ENCODE data around the gene SEC14L3.
"Not testable (repeated sequence)": the region's sequence is repeated elsewhere in the genome, so short reads cannot be mapped to it uniquely, and the experiment has no call there.

SEC14L3 gene

GRCh38 chr22:30485362-30485988 is 13.7 kb upstream of the SEC14L3 start:
- no peak for DNase-seq

DNA sequence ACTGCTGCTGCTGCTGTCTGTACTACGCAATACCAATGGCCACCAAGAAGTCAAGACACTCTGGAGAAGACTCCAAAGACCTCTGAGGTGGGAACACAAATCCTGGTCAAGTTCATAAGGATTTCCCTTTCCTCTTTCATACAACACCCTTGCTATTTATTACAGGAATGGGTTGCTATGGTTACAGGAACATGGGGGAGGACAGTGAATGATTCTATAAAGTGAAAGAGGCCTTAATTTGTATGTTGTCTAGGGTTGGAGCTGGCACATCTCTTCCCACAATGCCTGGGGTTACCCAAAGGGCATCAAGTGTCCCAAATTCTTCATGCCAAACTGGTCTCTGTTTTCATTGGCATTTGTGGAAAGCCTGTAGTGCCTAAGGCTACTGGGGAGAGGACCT is 11.4 kb upstream of the SEC14L3 start:
- no peak for DNase-seq

DNA sequence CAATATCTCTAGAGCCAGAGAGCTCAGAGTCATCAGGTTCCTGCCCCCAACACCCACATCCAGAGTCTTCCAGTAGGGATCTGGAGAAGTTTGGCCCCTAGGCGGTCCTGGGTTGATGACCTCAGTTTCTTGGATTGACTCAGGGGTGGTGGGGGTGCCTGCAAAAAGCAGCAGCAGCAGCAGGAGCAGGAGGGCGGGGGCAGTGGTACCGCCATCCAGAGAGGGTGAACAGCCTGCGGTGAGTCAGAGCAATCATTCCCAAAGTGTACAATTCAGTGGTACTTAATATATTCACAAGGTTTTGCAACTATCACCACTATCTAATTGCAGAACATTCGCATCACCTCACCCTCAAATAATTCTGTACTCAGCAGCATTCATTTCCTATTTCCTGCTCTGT is 9.9 kb upstream of the SEC14L3 start:
- no peak for DNase-seq

DNA sequence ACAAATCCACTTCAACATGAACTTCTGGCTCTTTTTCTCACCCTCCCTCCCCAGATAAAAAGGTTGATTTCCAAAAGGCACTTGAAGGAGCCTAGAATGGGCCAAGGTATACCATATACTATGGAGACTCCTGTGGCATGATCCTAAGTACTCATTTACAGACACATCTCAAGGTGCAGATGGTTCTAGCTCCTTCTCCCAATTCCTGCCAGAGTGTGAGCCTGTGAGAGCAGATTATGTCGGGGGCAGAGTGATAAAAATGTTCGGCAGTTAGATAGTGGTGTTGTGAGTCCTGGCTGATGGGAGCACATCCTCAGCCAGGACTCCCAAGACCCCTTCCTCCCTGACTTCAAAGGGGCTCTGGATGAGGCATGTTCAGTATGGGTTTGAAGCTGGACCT is 8.2 kb upstream of the SEC14L3 start:
- DNase-seq = no peak

GRCh38 chr22:30474683-30475424 is 3.0 kb upstream of the SEC14L3 start:
- no peak for DNase-seq

- DNase-seq = no peak
These were observed 2.3 kb upstream of the SEC14L3 start for GRCh38 chr22:30474121-30474520.

- no peak for DNase-seq
These were observed 1.3 kb upstream of the SEC14L3 start for GRCh38 chr22:30472994-30473720.

DNA sequence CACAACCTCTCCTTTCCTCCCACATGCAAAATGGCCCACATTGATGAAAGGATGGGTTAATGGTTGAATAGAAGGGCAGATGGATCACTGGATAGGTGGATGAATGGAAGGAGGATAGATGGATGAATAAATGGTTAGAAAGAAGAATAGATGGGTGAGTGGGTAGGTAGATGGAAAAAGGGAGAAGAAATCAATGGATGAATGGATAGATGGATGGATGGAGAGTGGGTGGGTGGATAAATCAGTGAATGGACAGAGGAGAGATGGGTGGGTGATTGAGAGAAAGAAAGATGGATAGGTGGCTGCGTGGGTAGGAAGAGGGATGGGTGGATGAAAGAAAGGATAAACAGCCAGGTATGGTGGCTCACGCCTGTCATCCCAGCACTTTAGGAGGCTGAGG is 1.2 kb downstream of the SEC14L3 start:
- DNase-seq = no peak

- no peak for DNase-seq
These were observed 2.7 kb downstream of the SEC14L3 start for GRCh38 chr22:30469165-30469564.

- DNase-seq = not testable (repeated sequence)
These were observed 11.3 kb downstream of the SEC14L3 start for GRCh38 chr22:30460555-30460954.

- DNase-seq = no peak
These were observed 11.7 kb downstream of the SEC14L3 start for GRCh38 chr22:30460147-30460546.

DNA sequence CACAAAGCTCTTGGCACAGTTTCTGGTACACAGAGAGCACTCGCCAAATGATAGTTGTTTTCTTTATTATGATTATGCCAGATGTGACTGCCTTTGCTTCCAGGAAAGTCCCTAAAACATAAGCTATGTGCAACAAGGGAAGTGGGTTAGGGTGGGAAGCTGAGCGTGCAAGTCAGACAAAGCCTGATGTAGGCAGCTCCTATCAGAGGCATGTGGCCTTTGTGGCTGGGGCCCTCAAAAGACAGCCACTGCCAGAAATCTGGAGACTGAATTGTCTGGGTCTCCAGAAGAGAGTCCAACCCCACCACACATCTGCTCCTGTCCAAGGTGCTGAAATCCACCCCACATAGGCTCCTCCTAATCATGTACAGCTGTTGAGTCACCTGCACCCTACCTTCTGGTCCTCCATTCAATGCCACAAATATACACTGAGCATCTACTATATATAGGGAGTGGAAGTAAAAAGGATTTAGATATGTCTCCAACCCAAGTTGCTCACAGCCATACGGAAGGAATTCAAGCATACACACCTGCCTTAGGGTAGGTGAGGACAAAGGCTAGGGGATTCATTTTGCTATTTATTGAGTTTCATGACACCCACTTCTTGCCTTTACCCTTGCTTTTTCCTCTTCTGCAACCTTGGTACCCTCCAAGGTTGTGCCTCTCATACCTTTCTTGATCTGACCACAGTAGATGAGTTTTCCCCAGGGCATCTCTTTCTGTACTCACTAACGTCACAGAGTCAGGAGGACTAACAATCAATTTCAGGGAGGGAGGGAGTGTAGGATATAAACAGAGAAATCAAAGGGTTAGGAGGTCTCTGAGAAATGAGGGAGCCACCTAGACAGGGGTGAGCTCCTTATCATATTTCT is 12.4 kb downstream of the SEC14L3 start:
- DNase-seq = no peak

GRCh38 chr22:30457981-30458380 is 13.8 kb downstream of the SEC14L3 start:
- DNase-seq = no peak

DNA sequence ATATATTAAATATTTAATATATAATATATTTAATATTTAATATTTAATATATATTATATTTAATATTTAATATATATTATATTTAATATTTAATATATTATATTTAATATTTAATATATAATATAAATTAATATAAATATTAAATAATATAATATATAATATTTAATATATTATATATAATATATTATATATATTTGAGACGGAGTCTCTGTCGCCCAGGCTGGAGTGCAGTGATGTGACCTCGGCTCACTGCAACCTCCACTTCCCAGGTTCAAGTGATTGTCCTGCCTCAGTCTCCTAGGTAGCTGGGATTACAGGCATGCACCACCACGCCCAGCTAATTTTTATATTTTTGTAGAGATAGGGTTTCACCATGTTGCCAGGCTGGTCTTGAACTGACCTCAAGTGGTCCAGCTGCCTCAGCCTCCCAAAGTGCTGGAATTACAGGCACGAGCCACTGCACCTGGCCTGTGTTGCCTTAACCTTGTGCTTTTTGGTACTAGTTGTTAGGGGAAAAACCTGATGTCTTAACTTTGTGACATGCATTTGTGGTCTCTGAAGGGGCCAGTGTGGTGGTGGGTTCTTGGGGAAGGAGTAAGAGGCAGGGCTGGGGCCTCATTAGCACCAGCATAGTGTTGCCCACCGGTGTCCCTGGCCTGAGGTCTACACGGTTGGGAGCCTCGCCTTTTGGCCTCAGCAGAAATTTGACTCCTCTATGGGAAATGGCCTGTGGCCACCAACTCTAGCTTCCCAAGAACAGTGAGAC is 16.6 kb downstream of the SEC14L3 start:
- no peak for DNase-seq

DNA sequence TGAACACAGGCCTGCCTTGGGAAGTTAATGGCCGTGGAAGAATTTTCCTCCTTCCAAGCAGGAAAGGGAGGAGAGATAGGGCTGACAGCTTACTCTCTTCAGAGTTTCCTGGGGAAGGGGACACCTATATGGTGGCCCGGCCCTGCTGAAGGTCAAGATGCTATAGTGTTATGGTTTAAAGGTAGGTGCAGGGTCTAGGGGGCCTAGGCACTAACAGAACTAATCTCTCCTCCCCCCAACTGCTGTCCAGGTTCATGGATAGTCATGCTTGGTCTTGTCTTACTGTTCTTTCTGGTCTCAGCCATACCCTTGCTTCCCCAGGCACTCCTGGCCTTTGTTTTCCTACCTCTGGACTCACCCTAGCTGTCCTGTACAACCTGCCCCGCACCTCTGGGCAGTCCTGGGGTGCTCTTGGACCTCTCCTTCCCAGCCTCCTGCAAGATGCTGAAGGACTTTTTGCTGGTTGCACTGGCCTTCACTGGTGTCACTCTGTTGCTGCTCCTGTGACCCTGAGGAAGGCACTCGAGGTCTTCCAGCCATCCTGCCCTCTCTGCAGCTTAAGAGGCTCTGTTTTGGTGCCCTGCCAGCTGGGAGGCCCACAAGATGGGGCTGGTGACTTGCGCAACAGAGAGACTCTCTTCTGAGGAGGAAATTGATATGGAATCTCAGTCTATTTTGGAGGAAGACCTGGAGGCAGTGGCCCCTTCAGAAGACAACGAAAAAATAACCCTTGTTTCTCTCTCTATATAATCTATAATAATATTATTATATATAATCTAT is 17.9 kb downstream of the SEC14L3 start:
- DNase-seq = no peak

DNA sequence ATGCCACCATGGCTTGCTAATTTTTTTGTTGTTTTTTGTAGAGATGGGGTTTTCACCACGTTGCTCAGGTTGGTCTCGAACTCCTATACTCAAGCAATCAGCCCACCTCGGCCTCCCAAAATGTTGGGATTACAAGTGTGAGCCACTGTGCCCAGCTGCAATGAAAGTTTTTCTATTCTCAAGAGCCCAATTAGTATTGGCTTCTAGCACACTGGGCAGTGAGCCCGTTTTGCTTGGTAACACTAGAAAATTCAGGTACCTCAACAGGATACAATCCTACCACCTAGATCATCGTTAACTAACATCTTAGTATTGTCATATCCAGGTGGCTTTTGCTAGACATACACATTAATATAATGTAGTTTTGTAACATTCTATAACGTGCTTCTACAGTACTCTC is 19.0 kb downstream of the SEC14L3 start:
- no peak for DNase-seq

GRCh38 chr22:30451488-30451887 is 20.3 kb downstream of the SEC14L3 start:
- DNase-seq = not testable (repeated sequence)

- no peak for DNase-seq
These were observed 24.2 kb downstream of the SEC14L3 start for GRCh38 chr22:30447656-30448055.

GRCh38 chr22:30445438-30446145 is 26.2 kb downstream of the SEC14L3 start:
- no peak for DNase-seq

DNA sequence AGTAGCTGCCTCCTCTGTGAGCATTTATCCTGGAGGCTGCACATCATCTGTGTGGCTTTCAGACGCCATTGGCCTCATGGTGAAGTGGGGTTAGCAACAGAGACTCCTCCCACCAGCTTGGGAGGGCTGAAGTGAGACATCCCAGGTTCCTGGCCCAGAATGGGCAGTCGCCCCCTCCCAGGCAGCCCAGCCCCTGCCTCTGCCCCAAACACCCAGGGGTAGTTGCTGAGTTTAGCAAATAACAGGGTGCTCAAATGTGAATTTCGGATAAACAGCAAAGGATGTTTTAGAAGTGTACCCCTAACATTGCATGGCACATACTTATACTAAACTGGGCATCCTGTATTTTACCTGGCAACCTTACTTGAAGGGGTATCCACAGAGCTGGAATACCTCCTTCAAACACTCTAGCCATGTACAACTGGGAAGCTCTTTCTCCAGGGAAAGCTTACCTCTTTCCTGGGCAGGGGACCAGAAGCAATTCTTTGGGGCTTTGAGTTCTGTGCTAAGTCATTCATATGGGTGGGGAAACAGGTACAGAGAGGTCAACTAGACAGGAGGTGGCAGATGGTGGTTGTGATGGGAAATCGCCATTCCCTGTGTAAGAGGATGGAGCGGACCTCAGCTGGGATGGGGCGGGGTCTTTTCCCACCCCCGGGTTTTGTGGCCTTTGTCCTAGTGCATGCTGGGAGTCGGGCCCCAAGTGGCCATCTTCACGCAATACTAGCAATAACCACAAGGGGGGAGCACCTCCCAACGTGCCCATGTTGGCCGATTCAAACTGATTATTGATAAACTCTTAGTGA is 27.0 kb downstream of the SEC14L3 start:
- peak; percentile 23 for DNase-seq
